SK-N-SH treated with all-trans-retinoic acid at 6 μM for 48 hours (cell line): ENCODE results near the gene ZNF550.

Experiments used
- ATAC-seq: fragments of 200-7000 bp; cut with Tn5 transposase; 3 replicates; pipeline ENCODE4 v1.9.1; 2020; ENCODE audit warnings: mild to moderate bottlenecking, moderate library complexity
- CREB5 ChIP-seq: fragments of 250-450 bp; sonication (Bioruptor Pico); IDR thresholded peaks from 2 replicates; pipeline ENCODE4 v1.5.1; 2020; ENCODE audit warnings: low read depth, mild to moderate bottlenecking, moderate library complexity
- CSDC2 ChIP-seq: fragments of 250-450 bp; sonication (Bioruptor Pico); IDR thresholded peaks from 2 replicates; pipeline ENCODE4 v1.5.0; 2020; ENCODE audit warnings: mild to moderate bottlenecking, moderate library complexity
- ESRRG ChIP-seq: fragments of 250-450 bp; sonication (Bioruptor Pico); IDR thresholded peaks from 2 replicates; pipeline ENCODE4 v1.6.1; 2021; ENCODE audit warnings: mild to moderate bottlenecking
- ISL1 ChIP-seq: fragments of 250-450 bp; sonication (Bioruptor Pico); IDR thresholded peaks from 2 replicates; pipeline ENCODE4 v2.1.2; 2022; ENCODE audit warnings: mild to moderate bottlenecking, moderate library complexity
- OSR1 ChIP-seq: fragments of 250-450 bp; sonication (Bioruptor Pico); IDR thresholded peaks from 2 replicates; pipeline ENCODE4 v1.8.0; 2022; ENCODE audit warnings: moderate library complexity, mild to moderate bottlenecking, inconsistent platforms
- POU6F1 ChIP-seq: fragments of 250-450 bp; sonication (Bioruptor Pico); IDR thresholded peaks from 2 replicates; pipeline ENCODE4 v1.8.0; 2021; ENCODE audit warnings: low read depth, mild to moderate bottlenecking, moderate library complexity, borderline replicate concordance
- PPARA ChIP-seq: fragments of 250-450 bp; sonication (Bioruptor Pico); IDR thresholded peaks from 2 replicates; pipeline ENCODE4 v1.5.0; 2020; ENCODE audit warnings: mild to moderate bottlenecking, borderline replicate concordance
- RARB ChIP-seq: fragments of 250-450 bp; sonication (Bioruptor Pico); IDR thresholded peaks from 2 replicates; pipeline ENCODE4 v1.8.0; 2021; ENCODE audit warnings: mild to moderate bottlenecking, moderate library complexity
- SNAI2 ChIP-seq: fragments of 250-450 bp; sonication (Bioruptor Pico); IDR thresholded peaks from 2 replicates; pipeline ENCODE4 v1.5.0; 2020; ENCODE audit warnings: mild to moderate bottlenecking, moderate library complexity
- TCF4 ChIP-seq: fragments of 250-450 bp; sonication (Bioruptor Pico); IDR thresholded peaks from 2 replicates; pipeline ENCODE4 v1.8.0; 2021; ENCODE audit warnings: mild to moderate bottlenecking, moderate library complexity, borderline replicate concordance
- TSHZ2 ChIP-seq: fragments of 250-450 bp; sonication (Bioruptor Pico); IDR thresholded peaks from 2 replicates; pipeline ENCODE4 v1.5.0; 2020; ENCODE audit warnings: mild to moderate bottlenecking, moderate library complexity
- ZC3H10 ChIP-seq: fragments of 250-450 bp; sonication (Bioruptor Pico); IDR thresholded peaks from 2 replicates; pipeline ENCODE4 v1.5.1; 2021; ENCODE audit warnings: mild to moderate bottlenecking, moderate library complexity
- ZFP3 ChIP-seq: fragments of 250-450 bp; sonication (Bioruptor Pico); IDR thresholded peaks from 2 replicates; pipeline ENCODE4 v1.5.0; 2020; ENCODE audit warnings: mild to moderate bottlenecking, moderate library complexity
- ZFP30 ChIP-seq: fragments of 450-650 bp; formaldehyde crosslinking; IDR thresholded peaks from 2 replicates; pipeline ENCODE4 v1.5.0; 2022; ENCODE audit warnings: mild to moderate bottlenecking, moderate library complexity
- ZNF565 ChIP-seq: fragments of 450-650 bp; formaldehyde crosslinking; conservative IDR thresholded peaks from 2 replicates; pipeline ENCODE4 v1.5.0; 2020; ENCODE audit warnings: low read depth, mild to moderate bottlenecking, moderate library complexity
- ZNF70 ChIP-seq: fragments of 450-650 bp; formaldehyde crosslinking; IDR thresholded peaks from 2 replicates; pipeline ENCODE4 v1.5.0; 2020; ENCODE audit warnings: mild to moderate bottlenecking, moderate library complexity
- ZNF8 ChIP-seq: fragments of 450-650 bp; formaldehyde crosslinking; IDR thresholded peaks from 2 replicates; pipeline ENCODE4 v1.5.0; 2020; ENCODE audit warnings: mild to moderate bottlenecking, moderate library complexity
- TF ChIP-seq, protein P1 (sequence below): fragments of 250-450 bp; sonication (Bioruptor Pico); IDR thresholded peaks from 2 replicates; pipeline ENCODE4 v1.8.0; 2020; ENCODE audit warnings: mild to moderate bottlenecking, moderate library complexity, borderline replicate concordance
- TF ChIP-seq, protein P2 (sequence below): fragments of 250-450 bp; sonication (Bioruptor Pico); IDR thresholded peaks from 2 replicates; pipeline ENCODE4 v1.5.1; 2021; ENCODE audit warnings: mild to moderate bottlenecking, moderate library complexity

The ZNF550 gene

GRCh38 chr19:57570707-57571106, 11.0 kb upstream of the ZNF550 start:
- TF ChIP-seq ISL1 (CRISPR knock-in tag) = no peak
- TF ChIP-seq, protein P1, sequence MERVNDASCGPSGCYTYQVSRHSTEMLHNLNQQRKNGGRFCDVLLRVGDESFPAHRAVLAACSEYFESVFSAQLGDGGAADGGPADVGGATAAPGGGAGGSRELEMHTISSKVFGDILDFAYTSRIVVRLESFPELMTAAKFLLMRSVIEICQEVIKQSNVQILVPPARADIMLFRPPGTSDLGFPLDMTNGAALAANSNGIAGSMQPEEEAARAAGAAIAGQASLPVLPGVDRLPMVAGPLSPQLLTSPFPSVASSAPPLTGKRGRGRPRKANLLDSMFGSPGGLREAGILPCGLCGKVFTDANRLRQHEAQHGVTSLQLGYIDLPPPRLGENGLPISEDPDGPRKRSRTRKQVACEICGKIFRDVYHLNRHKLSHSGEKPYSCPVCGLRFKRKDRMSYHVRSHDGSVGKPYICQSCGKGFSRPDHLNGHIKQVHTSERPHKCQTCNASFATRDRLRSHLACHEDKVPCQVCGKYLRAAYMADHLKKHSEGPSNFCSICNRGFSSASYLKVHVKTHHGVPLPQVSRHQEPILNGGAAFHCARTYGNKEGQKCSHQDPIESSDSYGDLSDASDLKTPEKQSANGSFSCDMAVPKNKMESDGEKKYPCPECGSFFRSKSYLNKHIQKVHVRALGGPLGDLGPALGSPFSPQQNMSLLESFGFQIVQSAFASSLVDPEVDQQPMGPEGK (CRISPR knock-in tag) = no peak
- no peak for TF ChIP-seq PPARA (CRISPR knock-in tag)
- no peak for TF ChIP-seq ZFP30
- no peak for TF ChIP-seq ESRRG (CRISPR knock-in tag)
- no peak for TF ChIP-seq ZC3H10 (CRISPR knock-in tag)
- TF ChIP-seq, protein P2, sequence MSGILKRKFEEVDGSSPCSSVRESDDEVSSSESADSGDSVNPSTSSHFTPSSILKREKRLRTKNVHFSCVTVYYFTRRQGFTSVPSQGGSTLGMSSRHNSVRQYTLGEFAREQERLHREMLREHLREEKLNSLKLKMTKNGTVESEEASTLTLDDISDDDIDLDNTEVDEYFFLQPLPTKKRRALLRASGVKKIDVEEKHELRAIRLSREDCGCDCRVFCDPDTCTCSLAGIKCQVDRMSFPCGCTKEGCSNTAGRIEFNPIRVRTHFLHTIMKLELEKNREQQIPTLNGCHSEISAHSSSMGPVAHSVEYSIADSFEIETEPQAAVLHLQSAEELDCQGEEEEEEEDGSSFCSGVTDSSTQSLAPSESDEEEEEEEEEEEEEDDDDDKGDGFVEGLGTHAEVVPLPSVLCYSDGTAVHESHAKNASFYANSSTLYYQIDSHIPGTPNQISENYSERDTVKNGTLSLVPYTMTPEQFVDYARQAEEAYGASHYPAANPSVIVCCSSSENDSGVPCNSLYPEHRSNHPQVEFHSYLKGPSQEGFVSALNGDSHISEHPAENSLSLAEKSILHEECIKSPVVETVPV (CRISPR knock-in tag) = no peak
- no peak for TF ChIP-seq ZNF565 (CRISPR knock-in tag)
- no peak for TF ChIP-seq SNAI2 (CRISPR knock-in tag)
- TF ChIP-seq CREB5 (CRISPR knock-in tag) = no peak
- TF ChIP-seq CSDC2 = no peak
- TF ChIP-seq POU6F1 (CRISPR knock-in tag) = no peak
- TF ChIP-seq TSHZ2 (CRISPR knock-in tag) = no peak
- TF ChIP-seq ZNF70 (CRISPR knock-in tag) = no peak
- no peak for TF ChIP-seq ZFP3 (CRISPR knock-in tag)
- no peak for TF ChIP-seq TCF4 (CRISPR knock-in tag)
- TF ChIP-seq, all 23 proteins: peak for 0
- no peak for ATAC-seq

DNA sequence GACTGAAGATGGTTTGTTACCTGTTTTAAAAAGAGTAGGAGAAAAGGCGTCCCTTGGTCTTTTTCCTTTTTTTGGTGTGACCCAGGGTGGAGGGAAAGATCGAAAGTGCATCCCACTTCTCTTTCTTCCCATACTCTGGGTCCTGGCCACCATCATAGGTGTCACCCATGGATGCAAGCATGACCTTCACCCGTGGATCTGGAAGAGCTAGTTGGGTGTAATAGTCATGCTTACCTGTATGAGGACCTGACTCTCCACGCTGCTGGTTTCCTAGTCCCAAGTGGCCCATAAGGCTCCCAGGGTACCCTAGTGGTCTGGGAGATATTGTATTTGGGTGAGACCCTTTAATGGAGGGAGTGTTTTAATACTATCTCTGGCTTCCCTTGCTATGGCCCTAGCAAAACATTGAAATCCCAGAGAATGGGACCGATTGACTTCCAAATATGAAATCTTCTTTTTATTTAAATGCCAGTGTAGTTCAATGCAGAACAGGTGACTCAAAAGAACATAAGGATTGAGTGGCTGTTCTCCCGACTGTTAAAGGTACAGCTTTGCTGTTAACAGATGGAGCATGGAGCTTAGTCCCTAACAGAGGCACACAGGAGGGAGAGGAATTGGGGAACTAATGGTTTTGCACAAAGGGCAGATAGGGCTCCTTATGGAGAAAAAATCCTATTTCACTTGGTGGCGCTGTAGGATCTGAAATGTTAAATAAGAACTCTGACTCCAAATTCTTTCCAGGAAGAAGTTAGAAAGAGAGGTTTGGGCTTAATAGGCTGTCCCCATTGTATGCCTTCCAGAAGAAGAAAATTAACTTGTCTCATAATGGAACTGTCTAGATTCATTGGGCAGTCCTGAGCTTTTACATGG, 7.0 kb upstream of the ZNF550 start:
- ATAC-seq = no peak
- TF ChIP-seq ZNF8 (CRISPR knock-in tag) (no peak), ZFP30 (no peak), OSR1 (CRISPR knock-in tag) (no peak), ESRRG (CRISPR knock-in tag) (no peak), ZNF70 (CRISPR knock-in tag) (no peak), RARB (CRISPR knock-in tag) (no peak), SNAI2 (CRISPR knock-in tag) (no peak), PPARA (CRISPR knock-in tag) (no peak), TCF4 (CRISPR knock-in tag) (no peak)
- TF ChIP-seq, protein P2 (CRISPR knock-in tag) = no peak
